Testis (tissue), 2 donors: ENCODE measurements around the gene TCIRG1.
A peak's percentile ranks its signal among the peaks of the same experiment; 100 is the strongest.
"Not testable (repeated sequence)": the region's sequence is repeated elsewhere in the genome, so short reads cannot be mapped to it uniquely, and the experiment has no call there.

Source experiments
- POLR2A ChIP-seq: fragments of 450-650 bp; IDR thresholded peaks from one replicate; pipeline ENCODE4 v1.6.1; 2017; ENCODE audit warnings: antibody characterized with exemption, mild to moderate bottlenecking, moderate library complexity
- TF ChIP-seq, protein P1 (sequence below), 3 experiments: fragments of 450-650 bp in 2 of 3; fragments of 200-600 bp in 1 of 3; sonication (generic) in 1 of 3; IDR thresholded peaks; one replicate each; pipeline ENCODE4 v1.5.1; 2016 to 2019; ENCODE audit warnings: antibody characterized with exemption in 3 of 3, mild to moderate bottlenecking in 2 of 3, moderate library complexity in 1 of 3

DNA sequence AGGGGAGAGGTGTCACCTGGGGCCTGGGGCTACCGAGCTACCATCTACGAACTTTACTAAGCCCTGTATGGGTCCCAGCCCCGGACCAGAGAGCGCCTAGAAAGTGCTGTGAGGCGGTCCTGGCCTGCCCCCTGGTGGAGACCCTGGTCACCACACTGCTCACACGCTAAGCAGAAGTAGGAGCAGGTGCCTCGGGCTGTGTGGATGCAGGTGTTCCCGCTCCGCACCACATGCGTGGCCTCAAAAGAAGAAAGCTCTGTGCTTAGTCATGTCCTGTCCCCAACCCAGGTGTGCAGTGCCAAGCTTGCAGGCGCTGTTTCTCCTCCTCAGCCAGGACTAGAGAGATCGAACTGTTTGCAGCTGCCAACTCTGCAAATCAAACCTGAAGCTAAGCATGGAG is 45.0 kb upstream of the TCIRG1 start:
- TF ChIP-seq, protein P1, sequence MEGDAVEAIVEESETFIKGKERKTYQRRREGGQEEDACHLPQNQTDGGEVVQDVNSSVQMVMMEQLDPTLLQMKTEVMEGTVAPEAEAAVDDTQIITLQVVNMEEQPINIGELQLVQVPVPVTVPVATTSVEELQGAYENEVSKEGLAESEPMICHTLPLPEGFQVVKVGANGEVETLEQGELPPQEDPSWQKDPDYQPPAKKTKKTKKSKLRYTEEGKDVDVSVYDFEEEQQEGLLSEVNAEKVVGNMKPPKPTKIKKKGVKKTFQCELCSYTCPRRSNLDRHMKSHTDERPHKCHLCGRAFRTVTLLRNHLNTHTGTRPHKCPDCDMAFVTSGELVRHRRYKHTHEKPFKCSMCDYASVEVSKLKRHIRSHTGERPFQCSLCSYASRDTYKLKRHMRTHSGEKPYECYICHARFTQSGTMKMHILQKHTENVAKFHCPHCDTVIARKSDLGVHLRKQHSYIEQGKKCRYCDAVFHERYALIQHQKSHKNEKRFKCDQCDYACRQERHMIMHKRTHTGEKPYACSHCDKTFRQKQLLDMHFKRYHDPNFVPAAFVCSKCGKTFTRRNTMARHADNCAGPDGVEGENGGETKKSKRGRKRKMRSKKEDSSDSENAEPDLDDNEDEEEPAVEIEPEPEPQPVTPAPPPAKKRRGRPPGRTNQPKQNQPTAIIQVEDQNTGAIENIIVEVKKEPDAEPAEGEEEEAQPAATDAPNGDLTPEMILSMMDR (IDR thresholded peaks at IDR 0.05): peak in 2 of 3 experiments; percentile 53 to 58
- not testable (repeated sequence) for TF ChIP-seq POLR2A
